HG03571 (cell line): ENCODE data around the gene FOXB1.

Source experiments
- ATAC-seq: cut with Tn5 transposase; IDR thresholded peaks from one replicate; pipeline ENCODE4 v1.9.1; 2021; ENCODE audit not compliant: unreplicated experiment

FOXB1 gene

DNA sequence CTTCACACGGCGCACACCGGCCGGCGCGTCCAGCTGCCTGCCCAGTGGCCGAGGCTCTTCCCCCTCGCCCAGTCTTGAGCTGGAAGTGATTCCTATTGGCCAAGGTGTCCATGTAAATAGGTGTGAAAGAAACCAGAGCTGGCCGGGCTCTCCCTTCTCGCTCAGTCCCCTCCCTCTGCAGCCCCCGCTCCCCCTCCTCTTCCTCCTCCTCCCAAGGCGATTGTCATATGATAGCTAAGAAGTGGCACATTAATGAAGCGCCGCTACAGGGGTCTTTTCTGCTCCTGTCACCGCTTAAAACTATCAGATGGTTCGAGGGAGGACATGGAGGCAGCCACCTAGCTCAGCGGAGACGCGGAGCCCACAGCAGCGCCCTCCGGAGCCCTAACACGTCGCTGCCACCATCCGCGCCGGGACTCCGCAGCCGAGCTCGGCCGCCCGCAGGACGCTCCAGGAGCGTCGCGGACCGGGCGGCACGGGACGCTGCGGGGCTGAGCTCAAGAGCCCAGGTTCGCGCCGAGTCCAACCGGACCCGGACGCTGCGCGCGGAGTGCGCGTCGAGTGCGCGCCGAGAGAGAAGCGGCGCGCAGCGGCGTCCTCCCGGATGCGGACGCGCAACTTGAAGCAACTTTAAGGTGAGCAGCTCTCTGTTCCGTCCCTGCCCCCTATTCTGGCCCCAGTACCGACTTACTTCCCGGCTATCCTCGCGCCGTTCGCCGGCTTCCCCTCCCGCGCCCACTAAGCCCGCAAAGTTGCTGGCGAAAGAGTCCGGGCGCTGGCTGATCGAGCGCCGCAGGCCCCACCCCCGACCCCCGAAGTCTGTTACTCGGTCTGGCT is at the start of gene FOXB1:
Gene FOXB1 (plus strand): TSS at position 303 of the 837 bp plus-strand sequence. CDS start 653 bp downstream, outside the sequence.
- no peak for ATAC-seq

DNA sequence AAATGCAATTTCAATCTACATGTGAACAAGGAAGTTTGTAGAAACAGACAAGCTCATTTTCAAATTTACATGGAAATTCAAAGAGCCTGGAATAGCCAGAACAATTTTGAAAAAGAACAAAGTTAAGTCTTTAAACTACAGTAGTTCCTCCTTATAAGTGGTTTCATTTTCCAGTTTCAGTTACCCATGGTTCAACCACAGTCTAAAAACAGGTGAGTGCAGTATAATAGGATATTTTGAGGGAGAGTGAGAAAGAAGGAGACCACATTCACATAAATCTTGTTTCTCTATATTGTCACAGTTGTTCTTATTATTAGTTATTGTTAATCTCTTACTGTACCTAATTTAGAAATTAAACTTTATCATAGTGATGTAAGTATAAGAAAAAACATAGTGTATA is 45.8 kb upstream of the FOXB1 start:
- ATAC-seq: no peak

DNA sequence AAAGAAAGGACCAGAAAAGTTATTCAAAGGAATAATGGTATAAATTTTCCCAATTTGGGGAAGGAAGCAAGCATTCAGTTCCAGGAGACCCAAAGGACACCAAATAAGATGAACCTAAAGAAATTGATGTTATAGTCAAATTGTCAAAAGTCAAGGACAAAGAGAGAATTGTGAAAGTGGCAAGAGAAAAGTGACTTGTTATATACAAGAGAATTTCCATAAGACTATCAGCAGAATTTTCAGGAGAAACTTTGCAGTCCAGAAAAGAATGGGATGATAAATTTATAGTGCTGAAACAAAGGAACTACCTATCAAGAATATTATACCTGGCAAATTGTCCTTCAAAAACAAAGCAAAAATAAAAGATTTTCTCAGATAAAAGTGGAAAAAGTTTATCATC is 43.8 kb upstream of the FOXB1 start:
- no peak for ATAC-seq

DNA sequence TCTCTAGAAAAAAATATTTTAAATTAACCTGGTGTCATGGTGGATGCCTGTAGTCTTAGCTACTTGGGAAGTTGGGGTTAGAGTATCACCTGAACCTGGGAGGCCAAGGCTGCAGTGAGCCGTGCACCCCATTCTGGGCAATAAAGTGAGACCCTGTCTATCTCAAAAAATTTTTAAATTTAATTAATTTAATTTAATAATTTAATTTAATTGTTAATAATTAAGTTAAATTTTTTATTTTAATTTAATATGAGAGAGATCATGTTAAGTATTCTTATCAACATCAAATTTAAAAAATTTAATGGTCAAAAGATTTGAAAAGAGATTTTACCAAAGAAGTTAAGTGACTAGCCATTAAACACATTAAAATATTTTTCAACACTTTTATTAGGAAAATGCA is 40.8 kb upstream of the FOXB1 start:
- ATAC-seq: no peak

DNA sequence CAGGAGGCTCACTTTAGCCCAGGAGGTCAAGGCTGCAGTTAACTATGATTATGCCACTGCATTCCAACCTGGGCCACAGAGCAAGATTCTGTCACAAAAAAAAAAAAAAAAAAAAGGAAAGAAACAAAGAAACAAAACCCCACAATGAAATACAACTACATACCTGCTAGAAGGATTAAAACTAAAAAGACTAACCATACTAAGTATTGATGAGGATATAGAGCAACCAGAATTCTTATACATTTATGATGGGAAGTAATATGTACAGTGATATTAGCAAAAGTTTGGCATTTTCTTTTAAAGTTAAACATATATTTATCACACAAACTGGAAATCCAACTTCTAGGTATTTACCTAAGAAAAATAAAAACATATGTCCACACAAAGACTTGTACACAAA is 40.2 kb upstream of the FOXB1 start:
- no peak for ATAC-seq

DNA sequence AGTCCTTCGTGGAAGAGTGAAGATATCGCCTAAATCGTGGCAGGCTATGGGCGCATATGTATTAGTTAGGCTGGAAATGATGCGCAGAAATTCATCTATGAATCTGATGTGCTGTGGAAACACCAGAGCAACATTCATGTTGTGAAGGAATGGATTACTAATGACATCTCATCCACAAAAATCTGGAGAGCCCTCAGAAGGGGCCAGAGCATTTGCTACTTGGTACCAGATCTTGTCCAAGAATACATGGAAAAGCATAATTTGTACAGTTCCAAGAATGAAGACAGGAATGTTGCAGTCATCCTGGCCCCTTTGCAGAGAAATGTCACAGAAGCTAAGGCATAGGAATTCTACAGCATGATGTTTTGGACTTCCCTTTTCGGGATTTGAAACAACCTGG is 38.4 kb upstream of the FOXB1 start:
- no peak for ATAC-seq

DNA sequence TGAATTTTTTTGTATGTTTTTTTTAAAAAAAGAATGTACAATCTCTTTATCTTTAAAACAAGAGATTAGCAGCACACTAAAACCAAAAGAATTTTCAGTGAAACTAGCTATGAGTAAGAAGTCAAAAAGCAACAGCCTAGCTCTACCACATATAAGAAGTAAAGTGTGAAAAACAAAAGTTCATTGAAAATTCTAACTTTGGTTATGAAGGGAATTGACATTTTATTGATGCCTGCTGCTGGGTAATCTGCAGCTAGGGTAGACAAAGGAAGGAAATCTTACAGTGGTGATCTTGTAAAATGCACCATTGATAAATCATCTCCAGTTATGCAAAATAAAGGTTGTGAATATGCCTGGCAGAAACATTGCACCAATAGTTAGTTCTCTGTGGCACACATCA is 37.8 kb upstream of the FOXB1 start:
- ATAC-seq: no peak

DNA sequence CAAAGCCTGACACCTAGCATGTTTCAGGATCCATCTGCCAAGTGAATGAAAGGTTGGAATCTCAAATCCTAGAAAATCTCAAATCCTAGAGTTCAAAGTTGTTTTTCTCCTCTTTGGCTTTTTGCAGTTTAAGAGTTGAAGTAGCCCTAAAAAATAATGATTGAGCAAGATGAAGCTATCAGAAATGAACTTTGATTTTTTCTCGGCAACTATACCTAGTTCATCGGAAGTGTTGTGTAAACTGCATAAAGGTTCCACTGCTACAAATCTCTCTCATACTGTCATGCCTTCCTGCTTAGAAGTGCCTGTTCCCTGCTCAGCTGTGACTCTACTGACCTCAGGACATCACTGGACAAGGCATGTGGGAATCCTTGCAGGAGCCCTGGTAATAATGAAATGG is 35.8 kb upstream of the FOXB1 start:
- ATAC-seq: no peak

DNA sequence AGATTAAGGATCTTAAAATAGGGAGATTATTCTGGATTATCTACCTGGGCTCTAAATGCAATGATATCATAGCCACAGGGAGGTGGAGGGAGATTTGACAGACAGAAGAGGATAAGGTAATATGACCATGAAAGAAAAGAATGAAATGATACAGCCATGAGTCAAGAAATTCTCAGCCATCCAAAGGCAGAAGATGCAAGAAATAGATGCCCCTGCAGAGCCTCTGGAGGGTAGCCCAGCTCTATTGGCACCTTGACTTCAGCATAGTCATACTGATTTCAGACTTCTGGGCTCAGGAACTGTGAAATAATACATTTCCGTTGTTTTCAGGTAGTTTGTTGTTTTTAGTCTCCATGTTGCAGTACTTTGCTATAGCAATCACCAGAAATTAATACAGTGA is 31.9 kb upstream of the FOXB1 start:
- ATAC-seq: no peak

DNA sequence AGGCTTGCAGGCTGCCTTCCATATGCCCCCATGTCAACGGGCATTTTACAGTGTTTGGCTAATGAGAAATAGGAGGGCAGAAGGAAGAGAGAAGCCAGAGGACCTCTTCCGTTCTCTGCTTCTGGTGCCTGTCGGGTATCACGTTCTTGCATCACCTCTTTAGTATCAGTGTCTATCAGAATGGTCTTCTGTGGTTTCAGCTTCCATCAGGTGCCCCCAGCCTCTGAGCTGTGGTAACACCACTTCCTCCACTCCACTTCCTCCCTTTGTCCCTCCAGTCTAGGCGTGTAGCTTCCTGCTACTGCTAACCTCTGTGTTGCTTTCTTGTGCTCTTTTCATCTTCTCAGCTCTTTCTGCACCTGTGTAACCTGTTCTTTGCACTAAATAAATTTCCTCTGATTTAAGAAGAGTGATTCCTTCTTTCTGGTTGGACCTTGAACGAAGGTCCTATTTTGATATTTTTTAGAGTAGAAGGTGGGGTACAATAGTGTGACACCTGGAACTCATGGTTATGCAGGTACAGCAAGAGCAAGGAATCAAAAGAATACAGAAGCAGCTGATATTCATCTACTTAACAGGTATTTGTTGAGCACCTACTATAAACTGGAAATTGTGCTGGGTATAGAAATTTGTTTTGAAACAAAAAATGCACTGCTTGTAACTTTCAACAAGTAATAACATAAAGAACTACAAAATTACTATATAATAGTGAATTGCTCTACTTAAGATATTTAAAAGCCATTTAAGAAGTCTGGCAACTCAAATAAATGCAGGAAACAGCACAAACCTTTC is 27.4 kb upstream of the FOXB1 start:
- no peak for ATAC-seq

DNA sequence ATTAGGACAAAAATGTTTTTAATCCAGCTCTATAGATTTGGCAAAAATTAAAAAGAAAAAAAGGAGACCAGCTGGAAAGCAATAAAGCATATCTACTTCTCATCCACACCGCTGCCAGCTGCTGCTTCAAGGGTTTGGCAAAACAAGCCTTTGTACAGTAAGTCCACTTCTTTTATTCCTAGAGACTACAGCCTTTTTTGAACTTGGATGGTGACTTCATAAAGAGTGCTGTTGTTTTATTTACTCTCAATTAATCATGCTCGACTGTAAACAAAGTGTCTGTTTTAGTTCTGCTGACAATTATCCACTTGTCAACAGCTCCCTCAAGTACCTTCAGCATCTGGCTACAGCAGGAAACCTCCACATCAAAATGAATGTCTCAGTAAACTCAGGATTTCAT is 12.3 kb upstream of the FOXB1 start:
- ATAC-seq: no peak

DNA sequence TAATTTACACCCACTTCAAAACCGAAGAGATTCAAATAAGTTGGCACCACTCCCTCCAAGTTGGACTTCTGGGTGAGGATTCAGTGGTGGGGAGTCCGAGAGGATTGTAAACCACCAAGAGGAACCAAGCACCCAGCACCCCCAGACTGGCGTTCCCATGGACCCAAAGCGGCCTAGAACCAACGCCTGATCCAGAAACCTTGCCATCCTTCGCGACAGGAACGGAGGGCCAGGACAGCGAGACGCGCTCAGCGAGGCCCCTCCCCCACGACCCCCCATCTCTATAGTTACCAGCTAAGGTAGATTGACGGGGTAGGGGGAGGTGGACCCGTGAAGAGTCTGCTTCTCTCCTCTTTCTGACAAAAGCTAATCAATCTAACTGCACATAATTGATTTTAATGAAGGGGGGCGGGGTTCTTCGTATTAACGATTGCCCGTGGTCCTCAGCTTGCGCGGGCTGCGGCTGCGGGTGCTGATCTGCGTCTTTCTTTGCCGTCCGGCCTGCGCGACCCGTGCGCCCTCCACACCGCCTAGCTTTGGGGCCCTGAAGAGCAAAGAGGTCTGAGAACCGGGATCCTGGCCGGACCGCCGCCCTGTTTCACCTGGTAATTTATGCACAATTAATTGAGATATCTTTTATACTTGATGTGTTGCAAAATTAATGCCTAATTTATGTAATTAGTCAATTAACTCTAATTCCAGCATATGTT is 10.9 kb upstream of the FOXB1 start:
- ATAC-seq: no peak

DNA sequence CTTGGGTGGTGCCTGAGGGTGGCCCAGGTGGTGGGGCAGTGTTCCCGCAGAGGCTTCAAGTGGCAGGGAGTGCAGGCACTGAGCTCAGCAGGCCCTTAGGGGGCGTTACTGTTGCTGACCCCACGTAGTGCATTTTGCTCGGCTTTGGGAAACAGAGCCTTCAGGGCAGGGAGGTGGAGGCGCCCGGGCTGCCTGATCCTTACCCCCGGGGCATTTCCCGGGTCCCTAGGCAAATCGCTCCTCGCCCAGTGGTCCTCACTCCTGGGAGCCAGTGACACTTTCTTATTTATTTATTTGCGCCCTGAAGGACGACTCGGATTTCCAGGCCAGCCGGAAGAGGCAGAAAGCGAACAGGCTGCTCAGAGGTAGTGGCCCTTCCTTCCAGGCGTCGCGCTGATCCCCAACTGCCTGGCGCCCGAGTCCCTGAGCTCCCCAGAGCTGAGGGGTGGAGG is 10.1 kb upstream of the FOXB1 start:
- ATAC-seq: no peak

DNA sequence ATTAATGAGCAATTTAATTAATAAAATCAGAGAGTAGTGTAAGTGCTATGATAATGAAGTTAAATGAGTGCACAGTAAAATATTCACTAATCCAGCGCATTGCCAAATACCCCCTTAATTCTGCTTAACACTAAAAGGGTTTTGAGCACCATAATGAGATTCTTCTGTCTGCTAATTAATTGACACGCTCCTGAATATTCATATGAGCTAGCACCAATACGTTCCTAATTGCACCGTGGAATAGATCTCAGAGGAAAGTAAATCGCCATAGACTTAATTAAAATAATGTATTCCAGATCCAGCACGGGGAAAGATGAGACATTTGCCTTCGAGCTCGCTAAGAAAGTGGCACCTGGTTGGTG is 9.6 kb upstream of the FOXB1 start:
- no peak for ATAC-seq

DNA sequence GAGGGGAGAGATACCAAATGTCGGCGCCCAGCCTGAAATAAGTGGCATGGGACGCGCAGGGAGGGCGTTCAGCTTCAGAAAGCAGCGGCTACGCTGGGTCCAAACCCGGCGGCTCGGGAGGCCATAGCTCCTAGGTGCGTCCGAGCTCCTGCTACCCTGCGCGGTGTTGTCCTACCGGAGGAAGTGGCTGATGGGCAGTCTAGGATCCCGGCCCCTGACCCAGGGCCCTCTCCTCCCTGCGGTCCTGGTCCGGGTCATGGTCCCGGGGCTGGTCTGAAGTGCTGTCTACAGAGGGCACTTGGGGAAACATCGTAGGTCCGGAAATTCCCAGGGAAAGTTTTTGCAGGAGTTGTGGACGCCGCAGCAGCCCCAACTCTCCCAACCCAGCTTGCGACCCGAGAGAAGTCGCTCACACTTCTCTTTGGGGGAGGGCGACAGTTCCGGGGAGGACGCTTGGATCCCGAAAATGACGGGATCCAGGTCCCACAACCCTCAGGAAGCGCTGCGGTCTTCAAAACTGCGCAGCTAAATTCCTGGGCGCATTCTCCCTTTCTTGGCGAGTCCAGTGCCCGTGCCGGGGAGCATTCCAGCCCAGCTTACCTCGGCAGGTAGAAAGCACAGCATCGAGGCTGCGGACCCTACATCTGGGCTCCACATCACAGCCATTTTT is 9.1 kb upstream of the FOXB1 start:
- ATAC-seq: no peak

DNA sequence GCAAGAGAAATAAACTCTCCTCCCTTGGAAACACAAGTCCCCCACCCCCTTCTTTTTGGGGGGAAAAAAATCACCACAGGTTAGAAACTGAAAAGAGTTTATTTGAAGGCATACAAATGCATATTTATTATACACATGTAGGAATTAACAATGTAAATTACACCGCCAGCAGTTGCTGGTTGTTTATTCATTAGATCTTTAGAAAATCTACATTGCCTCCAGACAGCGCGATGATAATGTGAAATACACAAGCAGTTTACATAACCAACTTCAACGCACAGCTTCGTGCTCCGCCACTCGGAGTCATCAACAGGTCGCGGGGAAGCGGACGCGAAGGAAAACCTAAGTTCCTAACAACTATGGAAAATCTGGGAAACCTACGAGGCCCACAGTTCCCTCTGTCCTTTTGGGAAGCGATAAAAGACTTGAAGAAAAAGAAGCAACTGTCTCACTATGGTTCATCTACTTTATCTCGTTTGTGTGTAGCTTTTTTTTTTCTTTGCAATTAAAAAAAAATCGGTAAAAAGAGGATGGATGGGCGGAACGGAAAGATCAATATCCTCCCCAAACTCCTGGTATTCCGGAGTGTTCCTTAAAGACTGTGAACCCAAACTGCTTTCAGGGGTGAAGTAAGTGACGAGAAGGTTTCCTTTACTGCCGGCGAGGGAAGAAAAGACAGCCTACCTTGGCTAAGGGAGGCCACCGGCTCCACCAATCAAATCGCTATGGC is 8.4 kb upstream of the FOXB1 start:
- no peak for ATAC-seq

DNA sequence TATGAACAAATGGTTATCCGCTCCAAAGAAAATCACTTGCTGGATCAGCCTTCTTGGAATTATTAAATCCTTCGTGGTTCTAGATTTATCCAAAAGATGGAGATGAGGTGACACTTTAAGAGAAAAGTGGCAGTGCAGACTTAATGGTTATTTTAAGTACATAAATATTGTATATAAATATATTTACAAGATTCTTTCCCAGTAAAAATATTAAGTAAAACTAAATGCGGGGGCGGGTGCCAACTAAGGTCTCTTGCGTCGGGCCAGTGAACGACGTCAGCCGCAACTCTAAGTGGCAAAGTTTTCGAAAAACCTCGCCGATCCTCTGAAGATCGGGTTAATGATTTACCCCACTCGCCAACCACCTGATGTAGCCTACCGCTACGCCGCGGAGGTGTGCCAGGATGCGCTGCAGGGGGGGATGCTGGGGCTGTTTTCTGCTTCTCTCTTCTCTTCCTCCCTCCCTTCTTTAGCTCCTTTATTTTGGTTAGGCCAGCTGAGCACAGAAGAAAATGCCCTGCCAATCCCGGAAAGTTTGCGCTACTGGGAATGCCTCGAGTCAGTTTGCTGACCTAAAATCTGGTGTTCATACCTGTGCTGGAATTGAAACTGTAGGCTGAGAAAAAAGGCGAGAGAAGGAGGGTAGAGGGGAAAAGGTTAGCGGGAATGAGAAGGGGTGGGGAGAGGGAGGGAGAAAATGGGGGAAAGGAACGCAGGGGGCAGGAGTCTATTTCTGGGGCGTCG is 7.6 kb upstream of the FOXB1 start:
- ATAC-seq: no peak

DNA sequence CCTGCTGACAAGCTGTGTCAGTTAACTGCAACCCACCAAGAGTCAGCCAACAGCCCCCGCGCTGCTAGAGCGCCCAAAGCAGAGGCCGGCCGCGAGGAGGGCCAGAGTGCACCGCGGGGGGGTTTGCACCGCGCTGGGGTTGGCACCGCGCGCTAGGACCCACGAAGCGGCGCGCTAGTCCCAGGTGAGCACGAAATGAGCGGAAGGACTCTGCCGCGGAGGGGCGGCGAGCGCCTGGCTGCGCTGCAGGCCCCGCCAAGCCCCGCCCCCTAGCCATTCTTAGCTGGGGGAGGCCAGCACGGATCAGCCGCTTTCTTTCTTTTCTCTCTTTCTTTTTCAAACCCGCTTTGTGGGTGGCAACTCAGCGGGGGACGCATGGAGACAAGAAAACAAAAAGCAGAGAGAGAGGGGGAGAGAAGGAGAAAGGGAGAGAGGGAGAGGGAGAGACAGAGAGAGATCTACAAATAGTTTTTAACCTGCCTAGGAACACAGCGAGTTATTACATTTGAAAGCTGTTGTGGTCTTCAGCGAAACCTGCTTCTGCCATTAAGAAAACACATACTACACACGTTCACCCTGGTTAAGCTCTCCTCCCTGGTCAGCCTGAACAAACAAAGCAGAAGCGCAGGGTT is 6.9 kb upstream of the FOXB1 start:
- no peak for ATAC-seq

DNA sequence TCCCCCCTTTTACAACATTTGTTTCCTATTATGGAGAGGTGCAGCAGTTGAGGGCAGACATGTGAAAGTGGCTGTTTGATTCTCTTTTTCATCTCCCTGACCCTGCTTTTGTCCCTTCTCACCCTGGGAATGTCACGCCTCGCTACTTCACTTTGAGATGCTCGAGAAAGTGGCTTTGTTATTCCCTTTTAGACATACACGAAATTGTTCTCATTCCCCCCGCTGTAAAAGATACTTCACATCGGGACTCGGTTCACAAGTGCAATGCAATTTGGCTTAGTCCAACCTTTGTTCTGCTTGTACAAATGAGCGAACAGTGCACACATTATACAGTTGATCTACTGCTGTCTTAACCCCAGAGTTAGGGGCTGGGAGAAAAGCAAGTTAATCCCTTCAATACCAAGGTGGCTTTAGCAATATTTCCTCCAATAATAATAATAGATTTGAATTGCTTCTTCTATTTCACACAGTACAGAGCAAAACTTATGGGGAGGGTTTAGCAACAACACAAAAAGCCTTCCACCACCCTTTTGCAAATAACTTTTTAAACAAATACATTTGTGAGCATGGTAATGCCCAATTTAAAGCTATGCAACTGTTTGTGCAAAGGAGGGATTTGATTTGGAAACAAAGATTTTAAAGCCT is 5.7 kb upstream of the FOXB1 start:
- ATAC-seq: no peak
